ENCODE measurements around the gene GRIK4. TPM values are rescaled to one million over a fixed set of nuclear protein-coding genes. Genes with fewer than 3 reads are reported as not detected.

GRIK4 gene
- total and polyA plus RNA-seq, 9 of the 15 experiments (the other 6 are each of a cell fraction or from before 2014, with no cell fraction given) = not detected

DNA sequence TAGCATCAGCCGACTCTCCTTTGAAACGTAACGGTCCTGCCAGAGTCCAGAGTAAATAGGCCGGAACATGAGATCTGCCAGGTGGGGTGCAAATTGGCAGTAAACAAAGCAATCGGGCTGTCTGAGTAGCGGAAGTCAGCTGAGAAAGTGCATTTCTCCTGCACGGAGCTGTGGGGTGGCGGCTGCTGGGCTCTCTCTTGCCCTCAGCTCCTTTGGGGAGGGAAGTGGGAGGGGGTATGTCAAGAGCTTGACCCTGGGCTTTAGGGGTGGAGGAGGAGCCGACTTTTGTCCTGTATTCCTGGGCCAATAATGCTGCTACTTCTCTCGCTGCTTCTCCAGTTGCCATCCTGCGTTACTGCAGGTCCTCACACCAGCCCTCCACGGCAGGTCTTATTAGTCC is 11.6 kb downstream of the GRIK4 start (continued):
- TF ChIP-seq, protein P1, sequence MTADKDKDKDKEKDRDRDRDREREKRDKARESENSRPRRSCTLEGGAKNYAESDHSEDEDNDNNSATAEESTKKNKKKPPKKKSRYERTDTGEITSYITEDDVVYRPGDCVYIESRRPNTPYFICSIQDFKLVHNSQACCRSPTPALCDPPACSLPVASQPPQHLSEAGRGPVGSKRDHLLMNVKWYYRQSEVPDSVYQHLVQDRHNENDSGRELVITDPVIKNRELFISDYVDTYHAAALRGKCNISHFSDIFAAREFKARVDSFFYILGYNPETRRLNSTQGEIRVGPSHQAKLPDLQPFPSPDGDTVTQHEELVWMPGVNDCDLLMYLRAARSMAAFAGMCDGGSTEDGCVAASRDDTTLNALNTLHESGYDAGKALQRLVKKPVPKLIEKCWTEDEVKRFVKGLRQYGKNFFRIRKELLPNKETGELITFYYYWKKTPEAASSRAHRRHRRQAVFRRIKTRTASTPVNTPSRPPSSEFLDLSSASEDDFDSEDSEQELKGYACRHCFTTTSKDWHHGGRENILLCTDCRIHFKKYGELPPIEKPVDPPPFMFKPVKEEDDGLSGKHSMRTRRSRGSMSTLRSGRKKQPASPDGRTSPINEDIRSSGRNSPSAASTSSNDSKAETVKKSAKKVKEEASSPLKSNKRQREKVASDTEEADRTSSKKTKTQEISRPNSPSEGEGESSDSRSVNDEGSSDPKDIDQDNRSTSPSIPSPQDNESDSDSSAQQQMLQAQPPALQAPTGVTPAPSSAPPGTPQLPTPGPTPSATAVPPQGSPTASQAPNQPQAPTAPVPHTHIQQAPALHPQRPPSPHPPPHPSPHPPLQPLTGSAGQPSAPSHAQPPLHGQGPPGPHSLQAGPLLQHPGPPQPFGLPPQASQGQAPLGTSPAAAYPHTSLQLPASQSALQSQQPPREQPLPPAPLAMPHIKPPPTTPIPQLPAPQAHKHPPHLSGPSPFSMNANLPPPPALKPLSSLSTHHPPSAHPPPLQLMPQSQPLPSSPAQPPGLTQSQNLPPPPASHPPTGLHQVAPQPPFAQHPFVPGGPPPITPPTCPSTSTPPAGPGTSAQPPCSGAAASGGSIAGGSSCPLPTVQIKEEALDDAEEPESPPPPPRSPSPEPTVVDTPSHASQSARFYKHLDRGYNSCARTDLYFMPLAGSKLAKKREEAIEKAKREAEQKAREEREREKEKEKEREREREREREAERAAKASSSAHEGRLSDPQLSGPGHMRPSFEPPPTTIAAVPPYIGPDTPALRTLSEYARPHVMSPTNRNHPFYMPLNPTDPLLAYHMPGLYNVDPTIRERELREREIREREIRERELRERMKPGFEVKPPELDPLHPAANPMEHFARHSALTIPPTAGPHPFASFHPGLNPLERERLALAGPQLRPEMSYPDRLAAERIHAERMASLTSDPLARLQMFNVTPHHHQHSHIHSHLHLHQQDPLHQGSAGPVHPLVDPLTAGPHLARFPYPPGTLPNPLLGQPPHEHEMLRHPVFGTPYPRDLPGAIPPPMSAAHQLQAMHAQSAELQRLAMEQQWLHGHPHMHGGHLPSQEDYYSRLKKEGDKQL (CRISPR knock-in tag; IDR thresholded peaks at IDR 0.05; ENCODE audit: borderline replicate concordance) = no peak
- TF ChIP-seq ZNF696 (CRISPR knock-in tag; conservative IDR thresholded peaks at IDR 0.05) (no peak), KLF6 (CRISPR knock-in tag; IDR thresholded peaks at IDR 0.05; ENCODE audit: borderline replicate concordance) (no peak), SMAD2 (IDR thresholded peaks at IDR 0.05; ENCODE audit: low read depth, low read length) (no peak)
- TF ChIP-seq, protein P2, sequence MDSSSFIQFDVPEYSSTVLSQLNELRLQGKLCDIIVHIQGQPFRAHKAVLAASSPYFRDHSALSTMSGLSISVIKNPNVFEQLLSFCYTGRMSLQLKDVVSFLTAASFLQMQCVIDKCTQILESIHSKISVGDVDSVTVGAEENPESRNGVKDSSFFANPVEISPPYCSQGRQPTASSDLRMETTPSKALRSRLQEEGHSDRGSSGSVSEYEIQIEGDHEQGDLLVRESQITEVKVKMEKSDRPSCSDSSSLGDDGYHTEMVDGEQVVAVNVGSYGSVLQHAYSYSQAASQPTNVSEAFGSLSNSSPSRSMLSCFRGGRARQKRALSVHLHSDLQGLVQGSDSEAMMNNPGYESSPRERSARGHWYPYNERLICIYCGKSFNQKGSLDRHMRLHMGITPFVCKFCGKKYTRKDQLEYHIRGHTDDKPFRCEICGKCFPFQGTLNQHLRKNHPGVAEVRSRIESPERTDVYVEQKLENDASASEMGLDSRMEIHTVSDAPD (CRISPR knock-in tag; IDR thresholded peaks at IDR 0.05) = no peak
- TF ChIP-seq, protein P3, sequence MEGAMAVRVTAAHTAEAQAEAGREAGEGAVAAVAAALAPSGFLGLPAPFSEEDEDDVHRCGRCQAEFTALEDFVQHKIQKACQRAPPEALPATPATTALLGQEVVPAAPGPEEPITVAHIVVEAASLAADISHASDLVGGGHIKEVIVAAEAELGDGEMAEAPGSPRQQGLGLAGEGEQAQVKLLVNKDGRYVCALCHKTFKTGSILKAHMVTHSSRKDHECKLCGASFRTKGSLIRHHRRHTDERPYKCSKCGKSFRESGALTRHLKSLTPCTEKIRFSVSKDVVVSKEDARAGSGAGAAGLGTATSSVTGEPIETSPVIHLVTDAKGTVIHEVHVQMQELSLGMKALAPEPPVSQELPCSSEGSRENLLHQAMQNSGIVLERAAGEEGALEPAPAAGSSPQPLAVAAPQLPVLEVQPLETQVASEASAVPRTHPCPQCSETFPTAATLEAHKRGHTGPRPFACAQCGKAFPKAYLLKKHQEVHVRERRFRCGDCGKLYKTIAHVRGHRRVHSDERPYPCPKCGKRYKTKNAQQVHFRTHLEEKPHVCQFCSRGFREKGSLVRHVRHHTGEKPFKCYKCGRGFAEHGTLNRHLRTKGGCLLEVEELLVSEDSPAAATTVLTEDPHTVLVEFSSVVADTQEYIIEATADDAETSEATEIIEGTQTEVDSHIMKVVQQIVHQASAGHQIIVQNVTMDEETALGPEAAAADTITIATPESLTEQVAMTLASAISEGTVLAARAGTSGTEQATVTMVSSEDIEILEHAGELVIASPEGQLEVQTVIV (CRISPR knock-in tag; IDR thresholded peaks at IDR 0.05; ENCODE audit: borderline replicate concordance) = no peak

All from K562 (cell line).